ENCODE data around the gene DYRK4. TPM values are rescaled to one million over a fixed set of nuclear protein-coding genes. Genes with fewer than 3 reads are reported as not detected.

The DYRK4 gene
- total RNA-seq, 1 experiment from 2014 or later, result 27.1 TPM

DNA sequence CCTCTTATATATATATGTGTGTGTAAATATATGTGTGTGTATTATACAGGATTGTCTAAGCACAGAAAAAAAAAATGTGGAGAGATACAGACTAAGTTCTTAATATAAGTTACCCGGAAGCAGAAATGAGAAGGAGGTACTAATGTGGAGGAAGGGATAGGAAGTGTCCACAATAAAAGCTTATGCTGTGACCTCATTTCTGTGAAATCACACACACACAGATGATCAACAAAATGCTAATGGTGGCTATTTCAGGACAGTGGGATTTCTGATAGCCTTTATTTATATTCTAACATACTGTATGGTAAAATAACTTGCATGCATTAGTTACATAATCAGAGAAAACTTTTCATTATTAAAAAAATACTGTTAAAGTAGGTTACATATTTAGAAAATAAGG is 31.8 kb upstream of the DYRK4 start (continued):
- TF ChIP-seq, protein P1, sequence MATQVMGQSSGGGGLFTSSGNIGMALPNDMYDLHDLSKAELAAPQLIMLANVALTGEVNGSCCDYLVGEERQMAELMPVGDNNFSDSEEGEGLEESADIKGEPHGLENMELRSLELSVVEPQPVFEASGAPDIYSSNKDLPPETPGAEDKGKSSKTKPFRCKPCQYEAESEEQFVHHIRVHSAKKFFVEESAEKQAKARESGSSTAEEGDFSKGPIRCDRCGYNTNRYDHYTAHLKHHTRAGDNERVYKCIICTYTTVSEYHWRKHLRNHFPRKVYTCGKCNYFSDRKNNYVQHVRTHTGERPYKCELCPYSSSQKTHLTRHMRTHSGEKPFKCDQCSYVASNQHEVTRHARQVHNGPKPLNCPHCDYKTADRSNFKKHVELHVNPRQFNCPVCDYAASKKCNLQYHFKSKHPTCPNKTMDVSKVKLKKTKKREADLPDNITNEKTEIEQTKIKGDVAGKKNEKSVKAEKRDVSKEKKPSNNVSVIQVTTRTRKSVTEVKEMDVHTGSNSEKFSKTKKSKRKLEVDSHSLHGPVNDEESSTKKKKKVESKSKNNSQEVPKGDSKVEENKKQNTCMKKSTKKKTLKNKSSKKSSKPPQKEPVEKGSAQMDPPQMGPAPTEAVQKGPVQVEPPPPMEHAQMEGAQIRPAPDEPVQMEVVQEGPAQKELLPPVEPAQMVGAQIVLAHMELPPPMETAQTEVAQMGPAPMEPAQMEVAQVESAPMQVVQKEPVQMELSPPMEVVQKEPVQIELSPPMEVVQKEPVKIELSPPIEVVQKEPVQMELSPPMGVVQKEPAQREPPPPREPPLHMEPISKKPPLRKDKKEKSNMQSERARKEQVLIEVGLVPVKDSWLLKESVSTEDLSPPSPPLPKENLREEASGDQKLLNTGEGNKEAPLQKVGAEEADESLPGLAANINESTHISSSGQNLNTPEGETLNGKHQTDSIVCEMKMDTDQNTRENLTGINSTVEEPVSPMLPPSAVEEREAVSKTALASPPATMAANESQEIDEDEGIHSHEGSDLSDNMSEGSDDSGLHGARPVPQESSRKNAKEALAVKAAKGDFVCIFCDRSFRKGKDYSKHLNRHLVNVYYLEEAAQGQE (IDR thresholded peaks at IDR 0.05; ENCODE audit: low read depth), result no peak

- ChIA-PET RAD21 (ENCODE audit: low non-redundant PET in 1 of 2, low total read pairs in 2 of 2, uncharacterized antibody in 2 of 2, unreplicated experiment in 2 of 2) (no interaction called here), CTCF (no interaction called here), POLR2A (no interaction called here)
- ATAC-seq (no peak), DNase-seq (ENCODE audit: low read depth, low spot score) (no peak)
- Histone ChIP-seq H4K20me1 (ENCODE audit: insufficient read depth) (no peaks in the 10 kb centered on the region), H3K9me2 (ENCODE audit: insufficient read depth) (no peaks in the 10 kb centered on the region), H3K9me3 (ENCODE audit: control insufficient read depth in 1 of 2, insufficient read depth in 1 of 2, low read depth in 1 of 2, low read length in 2 of 2) (no peaks in the 10 kb centered on the region), H3K27me3 (ENCODE audit: insufficient read depth, low read length) (no peaks in the 10 kb centered on the region), H3K79me2 (ENCODE audit: insufficient read depth, low read length) (peaks cover under 1% of the 10 kb centered on the region; the same call in 1 of the 2 replicates), H3K9ac (ENCODE audit: low read length) (no peak overlapping the region), H3K36me3 (ENCODE audit: control insufficient read depth in 1 of 2, insufficient read depth in 2 of 2, low read length in 2 of 2) (peaks cover 0 to 11% of the 10 kb centered on the region in 2 experiments; a peak in 2 of 4 replicates), H3K4me3 (replicated peaks in 1 of 2; ENCODE audit: low read depth in 1 of 2, low read length in 2 of 2) (no peak overlapping the region), H3K4me1 (ENCODE audit: control insufficient read depth in 1 of 2, insufficient read depth in 2 of 2, low read length in 2 of 2) (no peaks in the 10 kb centered on the region), H3K27ac (ENCODE audit: low read depth, low read length) (no peak overlapping the region), H3K4me2 (ENCODE audit: low read length) (no peak overlapping the region), H2AFZ (ENCODE audit: low read depth, low read length, poor library complexity, severe bottlenecking) (no peak overlapping the region)
- BruUV-seq (replicated peaks), result no TSS peak
- no peak for TF ChIP-seq CEBPB (IDR thresholded peaks at IDR 0.05; ENCODE audit: low read depth)
- no peak for TF ChIP-seq POLR2A (IDR thresholded peaks at IDR 0.05; ENCODE audit: borderline replicate concordance, extremely low read depth, insufficient read depth, insufficient read length)
- no peak for TF ChIP-seq RAD21 (IDR thresholded peaks at IDR 0.05; ENCODE audit: low read depth)
- TF ChIP-seq, protein P2, sequence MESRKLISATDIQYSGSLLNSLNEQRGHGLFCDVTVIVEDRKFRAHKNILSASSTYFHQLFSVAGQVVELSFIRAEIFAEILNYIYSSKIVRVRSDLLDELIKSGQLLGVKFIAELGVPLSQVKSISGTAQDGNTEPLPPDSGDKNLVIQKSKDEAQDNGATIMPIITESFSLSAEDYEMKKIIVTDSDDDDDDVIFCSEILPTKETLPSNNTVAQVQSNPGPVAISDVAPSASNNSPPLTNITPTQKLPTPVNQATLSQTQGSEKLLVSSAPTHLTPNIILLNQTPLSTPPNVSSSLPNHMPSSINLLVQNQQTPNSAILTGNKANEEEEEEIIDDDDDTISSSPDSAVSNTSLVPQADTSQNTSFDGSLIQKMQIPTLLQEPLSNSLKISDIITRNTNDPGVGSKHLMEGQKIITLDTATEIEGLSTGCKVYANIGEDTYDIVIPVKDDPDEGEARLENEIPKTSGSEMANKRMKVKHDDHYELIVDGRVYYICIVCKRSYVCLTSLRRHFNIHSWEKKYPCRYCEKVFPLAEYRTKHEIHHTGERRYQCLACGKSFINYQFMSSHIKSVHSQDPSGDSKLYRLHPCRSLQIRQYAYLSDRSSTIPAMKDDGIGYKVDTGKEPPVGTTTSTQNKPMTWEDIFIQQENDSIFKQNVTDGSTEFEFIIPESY (IDR thresholded peaks at IDR 0.05; ENCODE audit: extremely low read depth, insufficient replicate concordance, low read length), result no peak
- TF ChIP-seq JUND (IDR thresholded peaks at IDR 0.05), result no peak
- TF ChIP-seq CTCF (IDR thresholded peaks at IDR 0.05 in 2 of 3, conservative IDR thresholded peaks at IDR 0.05 in 1 of 3; ENCODE audit: borderline replicate concordance in 1 of 3, insufficient read depth in 1 of 3, low read depth in 2 of 3, low read length in 2 of 3), result no peak
- TF ChIP-seq, protein P3, sequence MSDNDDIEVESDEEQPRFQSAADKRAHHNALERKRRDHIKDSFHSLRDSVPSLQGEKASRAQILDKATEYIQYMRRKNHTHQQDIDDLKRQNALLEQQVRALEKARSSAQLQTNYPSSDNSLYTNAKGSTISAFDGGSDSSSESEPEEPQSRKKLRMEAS (IDR thresholded peaks at IDR 0.05), result no peak
- TF ChIP-seq FOSL1 (IDR thresholded peaks at IDR 0.05; ENCODE audit: low read depth), result no peak
- no peak for TF ChIP-seq ZNF274 (IDR thresholded peaks at IDR 0.05; ENCODE audit: low read depth, low read length)
- no peak for TF ChIP-seq EZH2 (IDR thresholded peaks at IDR 0.05)
- TF ChIP-seq CBX3 (IDR thresholded peaks at IDR 0.05; ENCODE audit: low read depth), result no peak
- no peak for TF ChIP-seq POLR2AphosphoS5 (IDR thresholded peaks at IDR 0.05; ENCODE audit: low read depth, low read length)
- no peak for TF ChIP-seq EZH2phosphoT487 (IDR thresholded peaks at IDR 0.05; ENCODE audit: borderline replicate concordance)
- no peak for TF ChIP-seq SP1 (IDR thresholded peaks at IDR 0.05; ENCODE audit: low read depth)
- no peak for TF ChIP-seq EGR1 (IDR thresholded peaks at IDR 0.05; ENCODE audit: low read depth)
- intact Hi-C loops (cut with micrococcal nuclease), result no loop called here
Observed at GRCh38 chr12:4530982-4531586, 30.9 kb upstream of the DYRK4 start.

All from HCT116 (cell line).